Prostate gland (tissue), 2 donors: ENCODE data around the gene PLEKHG2. TPM values are rescaled to one million over a fixed set of nuclear protein-coding genes. Genes with fewer than 3 reads are reported as not detected.

Experiments used
- DNase-seq: peaks from one replicate; pipeline ENCODE4 v3.0.0-alpha.2; 2019; ENCODE audit warnings: low spot score
- H3K27ac ChIP-seq, 2 donors: fragments of 200-600 bp; sonication (generic); 2 replicates each; pipeline ENCODE4 v1.5.1; 2017 to 2019
- H3K27me3 ChIP-seq: fragments of 200-600 bp; sonication (generic); replicated peaks from 2 replicates; pipeline ENCODE4 v1.5.1; 2019; ENCODE audit not compliant: insufficient read depth
- H3K36me3 ChIP-seq, 2 donors: fragments of 200-600 bp; sonication (generic); 1 replicate in 1 of 2; 2 replicates in 1 of 2; pipeline versions ENCODE4 v1.5.1 to v1.8.1; 2017 to 2019
- H3K4me1 ChIP-seq: fragments of 200-600 bp; sonication (generic); replicated peaks from 2 replicates; pipeline ENCODE4 v1.5.1; 2019
- H3K4me3 ChIP-seq, 2 donors: fragments of 200-600 bp; sonication (generic); 2 replicates each; pipeline ENCODE4 v1.5.1; 2017 to 2019
- H3K9me3 ChIP-seq: fragments of 200-600 bp; sonication (generic); 2 replicates; pipeline ENCODE4 v1.5.1; 2017
- POLR2A ChIP-seq: fragments of 450-650 bp; IDR thresholded peaks from one replicate; pipeline ENCODE4 v1.6.1; 2016; ENCODE audit warnings: antibody characterized with exemption, mild to moderate bottlenecking
- POLR2AphosphoS5 ChIP-seq: sonication (generic); formaldehyde crosslinking; IDR thresholded peaks from one replicate; pipeline ENCODE4 v1.6.1; 2017; ENCODE audit warnings: antibody characterized with exemption
- WGBS: methylation state at CpG from one replicate; pipeline ENCODE4 v1.1.5; 2018; 5-methylcytosine and 5-hydroxymethylcytosine counted together
- intact Hi-C: fragments of 100-400 bp; cut with DNase I; formaldehyde crosslinking; loops from one replicate; pipeline ENCODE4 v1.14.2; 2022
- total RNA-seq, 2 donors: library from RNA; depleted of rRNA; stranded (reverse); fragments of >200 nt; gene quantifications; one replicate each; pipeline ENCODE4 v1.1.0, GENCODE V29; 2016
- TF ChIP-seq, protein P1 (sequence below), 4 experiments: fragments of 200-600 bp in 2 of 4; fragments of 450-650 bp in 2 of 4; sonication (generic) in 2 of 4; IDR thresholded peaks; 1 replicate in 3 of 4; 2 replicates in 1 of 4; pipeline ENCODE4 v1.5.1; 2016 to 2019; ENCODE audit warnings: antibody characterized with exemption in 4 of 4, mild to moderate bottlenecking in 2 of 4, moderate library complexity in 2 of 4

Gene PLEKHG2
- total RNA-seq, 2 donors from 2014 or later: 14.4 to 21.1 TPM

DNA sequence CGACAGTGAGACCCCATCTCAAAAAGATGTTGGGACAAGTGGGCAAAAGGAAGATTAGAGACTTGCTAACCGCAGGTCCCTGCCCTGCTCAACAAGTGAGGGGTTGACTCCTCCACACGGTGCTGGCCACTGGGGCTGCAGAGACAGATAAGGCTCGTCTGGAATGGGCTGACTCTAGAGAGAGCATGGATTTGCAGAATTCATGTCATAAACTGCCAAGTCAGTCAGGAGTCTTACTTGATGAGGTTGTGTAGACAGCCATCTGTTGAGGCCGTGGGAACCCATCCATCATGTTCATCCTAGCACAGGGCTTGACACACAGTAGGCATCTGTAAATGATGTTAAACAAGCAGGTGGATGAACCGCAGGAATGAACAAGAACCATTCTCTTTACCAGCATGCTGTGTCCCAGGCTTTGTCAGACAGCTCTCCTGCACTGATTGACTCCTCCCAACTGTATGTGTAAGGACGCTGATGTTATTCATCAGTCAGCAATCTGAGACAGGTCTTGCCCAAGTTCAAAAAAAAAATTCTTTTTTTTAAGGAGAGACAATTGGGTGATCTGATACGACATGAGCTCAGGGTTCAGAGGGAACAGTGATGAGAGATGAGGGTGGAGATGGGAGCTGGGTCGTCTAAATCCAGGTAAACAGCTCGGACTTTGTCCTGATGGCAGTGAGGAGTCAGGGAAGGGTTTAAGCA lies 30.4 kb upstream of the PLEKHG2 start:
- DNase-seq: no peak
- Histone ChIP-seq H3K9me3 (no peaks in the 10 kb centered on the region), H3K27me3 (no peaks in the 10 kb centered on the region), H3K36me3 (peaks cover 24 to 49% of the 10 kb centered on the region in 2 donors), H3K4me3 (no peak overlapping the region), H3K4me1 (no peaks in the 10 kb centered on the region), H3K27ac (no peak overlapping the region)
- intact Hi-C loops: no loop called here
- 80% methylated on average over 10 of the region's 10 CpGs for WGBS
- TF ChIP-seq POLR2AphosphoS5 (no peak), POLR2A (no peak)
- TF ChIP-seq, protein P1, sequence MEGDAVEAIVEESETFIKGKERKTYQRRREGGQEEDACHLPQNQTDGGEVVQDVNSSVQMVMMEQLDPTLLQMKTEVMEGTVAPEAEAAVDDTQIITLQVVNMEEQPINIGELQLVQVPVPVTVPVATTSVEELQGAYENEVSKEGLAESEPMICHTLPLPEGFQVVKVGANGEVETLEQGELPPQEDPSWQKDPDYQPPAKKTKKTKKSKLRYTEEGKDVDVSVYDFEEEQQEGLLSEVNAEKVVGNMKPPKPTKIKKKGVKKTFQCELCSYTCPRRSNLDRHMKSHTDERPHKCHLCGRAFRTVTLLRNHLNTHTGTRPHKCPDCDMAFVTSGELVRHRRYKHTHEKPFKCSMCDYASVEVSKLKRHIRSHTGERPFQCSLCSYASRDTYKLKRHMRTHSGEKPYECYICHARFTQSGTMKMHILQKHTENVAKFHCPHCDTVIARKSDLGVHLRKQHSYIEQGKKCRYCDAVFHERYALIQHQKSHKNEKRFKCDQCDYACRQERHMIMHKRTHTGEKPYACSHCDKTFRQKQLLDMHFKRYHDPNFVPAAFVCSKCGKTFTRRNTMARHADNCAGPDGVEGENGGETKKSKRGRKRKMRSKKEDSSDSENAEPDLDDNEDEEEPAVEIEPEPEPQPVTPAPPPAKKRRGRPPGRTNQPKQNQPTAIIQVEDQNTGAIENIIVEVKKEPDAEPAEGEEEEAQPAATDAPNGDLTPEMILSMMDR (IDR thresholded peaks at IDR 0.05): no peak

GRCh38 chr19:39382991-39383828 lies 29.3 kb upstream of the PLEKHG2 start:
- Histone ChIP-seq H3K4me3 (no peak overlapping the region), H3K9me3 (no peaks in the 10 kb centered on the region), H3K36me3 (peaks cover 16 to 45% of the 10 kb centered on the region in 2 donors), H3K27ac (no peak overlapping the region), H3K4me1 (no peaks in the 10 kb centered on the region), H3K27me3 (no peaks in the 10 kb centered on the region)
- DNase-seq: no peak
- WGBS: 80% methylated on average over 18 of the region's 18 CpGs
- TF ChIP-seq, protein P1 (IDR thresholded peaks at IDR 0.05): no peak
- no peak for TF ChIP-seq POLR2AphosphoS5
- intact Hi-C loops: no loop called here

GRCh38 chr19:39384839-39385568 lies 27.5 kb upstream of the PLEKHG2 start:
- WGBS: 56% methylated on average over 9 of the region's 9 CpGs

DNA sequence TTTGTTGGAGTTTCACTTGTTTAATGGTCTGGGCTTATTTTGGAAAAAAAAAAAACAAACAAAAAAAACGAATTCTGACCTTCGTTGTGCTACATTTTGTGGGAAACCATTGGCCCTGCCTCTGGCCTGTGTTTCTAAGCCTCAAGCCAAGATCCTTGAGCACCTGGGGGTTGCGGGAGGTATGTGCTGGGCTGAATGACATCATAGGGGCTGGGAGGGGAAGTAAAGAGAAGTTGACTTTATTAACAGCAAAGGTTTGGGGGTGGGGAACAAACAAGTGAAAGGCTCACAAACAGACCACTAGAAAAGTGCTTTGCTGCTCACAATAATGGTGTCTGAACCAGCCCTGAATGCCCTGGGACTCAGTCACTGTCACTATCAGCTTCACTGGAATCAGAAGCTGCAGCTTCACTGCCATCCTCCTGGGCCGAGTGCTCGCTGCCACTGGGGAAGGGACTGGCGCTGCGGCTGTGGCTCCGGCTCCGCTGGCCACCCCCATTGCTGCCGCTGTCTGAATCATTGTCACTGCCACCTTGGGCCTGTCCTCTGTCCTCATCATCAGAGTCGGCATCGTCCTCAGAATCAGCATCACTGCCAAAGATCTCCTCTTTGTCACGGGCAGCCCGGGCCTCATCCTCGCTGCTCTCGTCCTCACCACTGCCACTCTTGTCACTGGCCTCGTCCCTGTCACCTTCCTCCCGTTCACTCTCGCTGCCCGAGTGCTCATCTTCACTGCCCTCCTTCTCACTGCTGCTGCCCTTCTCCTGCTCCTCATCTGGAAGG lies 26.6 kb upstream of the PLEKHG2 start:
- Histone ChIP-seq H3K4me1 (peaks cover 8% of the 10 kb centered on the region), H3K27ac (no peak overlapping the region), H3K36me3 (peaks cover 4 to 33% of the 10 kb centered on the region in 2 donors), H3K4me3 (no peak overlapping the region), H3K27me3 (no peaks in the 10 kb centered on the region), H3K9me3 (no peaks in the 10 kb centered on the region)
- WGBS: 72% methylated on average over 20 of the region's 20 CpGs
- intact Hi-C loops: no loop called here
- TF ChIP-seq POLR2A (no peak), POLR2AphosphoS5 (no peak)
- TF ChIP-seq, protein P1 (IDR thresholded peaks at IDR 0.05): no peak
- no peak for DNase-seq

More at GRCh38 chr19:39384839-39385568, 27.5 kb upstream of the PLEKHG2 start:
- no peak for DNase-seq
- Histone ChIP-seq H3K4me1 (peaks cover 8% of the 10 kb centered on the region), H3K4me3 (no peak overlapping the region), H3K27ac (no peak overlapping the region), H3K27me3 (no peaks in the 10 kb centered on the region), H3K36me3 (peaks cover 12 to 41% of the 10 kb centered on the region in 2 donors), H3K9me3 (no peaks in the 10 kb centered on the region)
- TF ChIP-seq POLR2AphosphoS5 (no peak), POLR2A (no peak)
- TF ChIP-seq, protein P1 (IDR thresholded peaks at IDR 0.05): no peak
- intact Hi-C loops: no loop called here
